HepG2 (cell line): ENCODE results near the gene MRRF. TPM values are rescaled to one million over a fixed set of nuclear protein-coding genes. Genes with fewer than 3 reads are reported as not detected.

Experiments
- ARNT2 ChIP-seq: sonication (generic); formaldehyde crosslinking; IDR thresholded peaks from 2 replicates; pipeline ENCODE4 v1.8.0; 2022; ENCODE audit warnings: mild to moderate bottlenecking, low read depth, missing genetic modification reagents, moderate library complexity
- FOXJ3 ChIP-seq: sonication (generic); formaldehyde crosslinking; IDR thresholded peaks from 2 replicates; pipeline ENCODE4 v1.4.0; 2020; ENCODE audit warnings: missing genetic modification reagents, mild to moderate bottlenecking, borderline replicate concordance
- GABPB1 ChIP-seq: IDR thresholded peaks from 2 replicates; pipeline ENCODE4 v1.6.1; 2016; ENCODE audit warnings: mild to moderate bottlenecking, missing genetic modification reagents, moderate library complexity, missing compliant biosample characterization
- HMG20B ChIP-seq: conservative IDR thresholded peaks from 2 replicates; pipeline ENCODE4 v1.6.1; 2016; ENCODE audit warnings: missing genetic modification reagents, missing compliant biosample characterization
- MAFG ChIP-seq: sonication (generic); formaldehyde crosslinking; IDR thresholded peaks from 2 replicates; pipeline ENCODE4 v1.5.1; 2020; ENCODE audit warnings: mild to moderate bottlenecking, missing genetic modification reagents
- ZMYM4 ChIP-seq: sonication (generic); formaldehyde crosslinking; IDR thresholded peaks from 2 replicates; pipeline ENCODE4 v1.8.1; 2023; ENCODE audit warnings: mild to moderate bottlenecking, missing genetic modification reagents
- ZNF235 ChIP-seq: sonication (generic); formaldehyde crosslinking; IDR thresholded peaks from 2 replicates; pipeline ENCODE4 v1.8.1; 2023; ENCODE audit warnings: mild to moderate bottlenecking, missing genetic modification reagents, borderline replicate concordance
- ZNF335 ChIP-seq: sonication (generic); formaldehyde crosslinking; IDR thresholded peaks from 2 replicates; pipeline ENCODE4 v1.4.0; 2020; ENCODE audit warnings: missing genetic modification reagents
- ZNF501 ChIP-seq: sonication (generic); formaldehyde crosslinking; IDR thresholded peaks from 2 replicates; pipeline ENCODE4 v1.5.1; 2020; ENCODE audit warnings: mild to moderate bottlenecking, moderate library complexity, missing genetic modification reagents
- ZNF563 ChIP-seq: sonication (generic); formaldehyde crosslinking; IDR thresholded peaks from 2 replicates; pipeline ENCODE4 v1.8.0; 2022; ENCODE audit warnings: mild to moderate bottlenecking, moderate library complexity, missing genetic modification reagents
- ZNF674 ChIP-seq: sonication (generic); formaldehyde crosslinking; IDR thresholded peaks from 2 replicates; pipeline ENCODE4 v1.5.0; 2020; ENCODE audit warnings: low read depth, mild to moderate bottlenecking, missing genetic modification reagents
- polyA plus RNA-seq, 8 experiments: library from polyadenylated mRNA; depleted of rRNA in 3 of 8; stranded (reverse) in 7 of 8; unstranded in 1 of 8; fragments of >200 nt; fragmentation: Illumina TruSeq in 4 of 8; extraction: Trizol in 4 of 8; gene quantifications; 2 replicates each; pipeline versions ENCODE4 v1.2.1 to v1.2.3, GENCODE V29; 2011 to 2016; ENCODE audit warnings: low read depth in 4 of 8, missing spikeins in 1 of 8, mixed read lengths in 1 of 8; ENCODE audit not compliant: insufficient read depth in 1 of 8
- total RNA-seq, 5 experiments: library from RNA; depleted of rRNA; stranded (reverse); fragments of >200 nt; fragmentation: Illumina TruSeq; extraction: Trizol; gene quantifications; 2 replicates each; pipeline ENCODE4 v1.2.3, GENCODE V29; 2016; ENCODE audit warnings: low read depth in 1 of 5
- TF ChIP-seq, protein P1 (sequence below): sonication (generic); formaldehyde crosslinking; IDR thresholded peaks from 2 replicates; pipeline ENCODE4 v1.4.0; 2020; ENCODE audit warnings: missing genetic modification reagents, borderline replicate concordance
- TF ChIP-seq, protein P2 (sequence below): sonication (generic); formaldehyde crosslinking; IDR thresholded peaks from 2 replicates; pipeline ENCODE4 v1.9.0; 2021; ENCODE audit warnings: missing genetic modification reagents, borderline replicate concordance
- TF ChIP-seq, protein P3 (sequence below): sonication (generic); formaldehyde crosslinking; IDR thresholded peaks from 2 replicates; pipeline ENCODE4 v1.4.0; 2020; ENCODE audit warnings: missing genetic modification reagents
- TF ChIP-seq, protein P4 (sequence below): sonication (generic); formaldehyde crosslinking; IDR thresholded peaks from 2 replicates; pipeline ENCODE4 v1.4.0; 2020; ENCODE audit warnings: mild to moderate bottlenecking, missing genetic modification reagents
- TF ChIP-seq, protein P5 (sequence below): IDR thresholded peaks from 2 replicates; pipeline ENCODE4 v1.6.1; 2016; ENCODE audit warnings: control low read depth

MRRF gene
- total and polyA plus RNA-seq, 2 of the 13 experiments (the other 11 are each of a cell fraction or from before 2014, with no cell fraction given), result 37.3 to 44.3 TPM

DNA sequence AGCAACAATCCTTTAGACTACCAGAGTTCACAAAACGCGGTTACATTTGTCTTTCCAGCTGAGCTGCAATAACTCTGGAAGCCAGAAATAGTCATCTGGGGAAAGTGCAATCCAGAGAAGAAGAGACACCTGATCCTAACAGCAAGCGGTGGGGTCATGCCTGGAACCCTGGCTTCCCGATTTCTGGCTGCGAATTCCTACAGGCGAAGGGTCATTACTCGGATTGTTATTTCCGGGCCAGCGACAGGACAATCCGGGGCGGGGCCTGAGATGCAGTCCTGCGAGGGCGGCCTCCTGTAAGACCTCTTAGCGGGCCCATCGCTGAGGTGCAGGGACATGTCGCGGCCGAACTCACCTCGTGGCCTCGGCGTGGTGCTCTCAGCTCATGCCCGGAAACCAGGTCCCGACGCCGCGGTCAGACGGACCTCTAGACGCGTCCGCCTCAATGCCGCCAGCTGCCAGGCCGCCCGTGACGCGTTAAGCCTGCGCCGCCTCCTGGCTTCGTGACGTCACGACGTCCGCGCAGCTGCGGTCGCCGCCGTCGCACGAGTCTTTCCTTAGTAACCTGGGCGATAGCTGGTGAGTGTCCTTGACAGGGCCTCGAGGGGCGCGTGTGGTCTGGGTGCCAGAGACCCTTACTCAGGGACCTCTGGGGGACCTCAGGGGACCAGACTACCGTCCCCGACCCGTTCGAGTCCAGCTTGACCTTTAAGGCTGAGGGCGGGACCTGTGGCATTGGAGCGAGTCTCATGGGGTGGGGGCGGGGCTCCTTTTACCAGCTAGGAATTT is at the start of gene MRRF, which contains the start of gene RBM18 (continued):
- TF ChIP-seq, protein P1, sequence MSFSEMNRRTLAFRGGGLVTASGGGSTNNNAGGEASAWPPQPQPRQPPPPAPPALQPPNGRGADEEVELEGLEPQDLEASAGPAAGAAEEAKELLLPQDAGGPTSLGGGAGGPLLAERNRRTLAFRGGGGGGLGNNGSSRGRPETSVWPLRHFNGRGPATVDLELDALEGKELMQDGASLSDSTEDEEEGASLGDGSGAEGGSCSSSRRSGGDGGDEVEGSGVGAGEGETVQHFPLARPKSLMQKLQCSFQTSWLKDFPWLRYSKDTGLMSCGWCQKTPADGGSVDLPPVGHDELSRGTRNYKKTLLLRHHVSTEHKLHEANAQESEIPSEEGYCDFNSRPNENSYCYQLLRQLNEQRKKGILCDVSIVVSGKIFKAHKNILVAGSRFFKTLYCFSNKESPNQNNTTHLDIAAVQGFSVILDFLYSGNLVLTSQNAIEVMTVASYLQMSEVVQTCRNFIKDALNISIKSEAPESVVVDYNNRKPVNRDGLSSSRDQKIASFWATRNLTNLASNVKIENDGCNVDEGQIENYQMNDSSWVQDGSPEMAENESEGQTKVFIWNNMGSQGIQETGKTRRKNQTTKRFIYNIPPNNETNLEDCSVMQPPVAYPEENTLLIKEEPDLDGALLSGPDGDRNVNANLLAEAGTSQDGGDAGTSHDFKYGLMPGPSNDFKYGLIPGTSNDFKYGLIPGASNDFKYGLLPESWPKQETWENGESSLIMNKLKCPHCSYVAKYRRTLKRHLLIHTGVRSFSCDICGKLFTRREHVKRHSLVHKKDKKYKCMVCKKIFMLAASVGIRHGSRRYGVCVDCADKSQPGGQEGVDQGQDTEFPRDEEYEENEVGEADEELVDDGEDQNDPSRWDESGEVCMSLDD (CRISPR knock-in tag), result peak; percentile 70; the same call in 1 of the 2 replicates
- TF ChIP-seq ZMYM4 (peak; percentile 92), ZNF674 (CRISPR knock-in tag) (peak; percentile 96; the same call in 1 of the 2 replicates), FOXJ3 (CRISPR knock-in tag) (0 out of 2 replicates have a peak, but pooled peaks have one; percentile 41), ZNF235 (CRISPR knock-in tag) (peak; percentile 76; the same call in 1 of the 2 replicates), ZNF563 (peak; percentile 99), ZNF335 (CRISPR knock-in tag) (0 out of 2 replicates have a peak, but pooled peaks have one; percentile 44), HMG20B (CRISPR knock-in tag) (peak; percentile 36; the same call in 1 of the 2 replicates), ARNT2 (CRISPR knock-in tag) (peak; percentile 97; the same call in 1 of the 2 replicates), MAFG (CRISPR knock-in tag) (no peak), ZNF501 (peak; percentile 92), GABPB1 (CRISPR knock-in tag) (peak; percentile 95)
- TF ChIP-seq, protein P2, sequence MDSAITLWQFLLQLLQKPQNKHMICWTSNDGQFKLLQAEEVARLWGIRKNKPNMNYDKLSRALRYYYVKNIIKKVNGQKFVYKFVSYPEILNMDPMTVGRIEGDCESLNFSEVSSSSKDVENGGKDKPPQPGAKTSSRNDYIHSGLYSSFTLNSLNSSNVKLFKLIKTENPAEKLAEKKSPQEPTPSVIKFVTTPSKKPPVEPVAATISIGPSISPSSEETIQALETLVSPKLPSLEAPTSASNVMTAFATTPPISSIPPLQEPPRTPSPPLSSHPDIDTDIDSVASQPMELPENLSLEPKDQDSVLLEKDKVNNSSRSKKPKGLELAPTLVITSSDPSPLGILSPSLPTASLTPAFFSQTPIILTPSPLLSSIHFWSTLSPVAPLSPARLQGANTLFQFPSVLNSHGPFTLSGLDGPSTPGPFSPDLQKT (CRISPR knock-in tag), result no peak; the same call in 1 of the 2 replicates
- TF ChIP-seq, protein P3, sequence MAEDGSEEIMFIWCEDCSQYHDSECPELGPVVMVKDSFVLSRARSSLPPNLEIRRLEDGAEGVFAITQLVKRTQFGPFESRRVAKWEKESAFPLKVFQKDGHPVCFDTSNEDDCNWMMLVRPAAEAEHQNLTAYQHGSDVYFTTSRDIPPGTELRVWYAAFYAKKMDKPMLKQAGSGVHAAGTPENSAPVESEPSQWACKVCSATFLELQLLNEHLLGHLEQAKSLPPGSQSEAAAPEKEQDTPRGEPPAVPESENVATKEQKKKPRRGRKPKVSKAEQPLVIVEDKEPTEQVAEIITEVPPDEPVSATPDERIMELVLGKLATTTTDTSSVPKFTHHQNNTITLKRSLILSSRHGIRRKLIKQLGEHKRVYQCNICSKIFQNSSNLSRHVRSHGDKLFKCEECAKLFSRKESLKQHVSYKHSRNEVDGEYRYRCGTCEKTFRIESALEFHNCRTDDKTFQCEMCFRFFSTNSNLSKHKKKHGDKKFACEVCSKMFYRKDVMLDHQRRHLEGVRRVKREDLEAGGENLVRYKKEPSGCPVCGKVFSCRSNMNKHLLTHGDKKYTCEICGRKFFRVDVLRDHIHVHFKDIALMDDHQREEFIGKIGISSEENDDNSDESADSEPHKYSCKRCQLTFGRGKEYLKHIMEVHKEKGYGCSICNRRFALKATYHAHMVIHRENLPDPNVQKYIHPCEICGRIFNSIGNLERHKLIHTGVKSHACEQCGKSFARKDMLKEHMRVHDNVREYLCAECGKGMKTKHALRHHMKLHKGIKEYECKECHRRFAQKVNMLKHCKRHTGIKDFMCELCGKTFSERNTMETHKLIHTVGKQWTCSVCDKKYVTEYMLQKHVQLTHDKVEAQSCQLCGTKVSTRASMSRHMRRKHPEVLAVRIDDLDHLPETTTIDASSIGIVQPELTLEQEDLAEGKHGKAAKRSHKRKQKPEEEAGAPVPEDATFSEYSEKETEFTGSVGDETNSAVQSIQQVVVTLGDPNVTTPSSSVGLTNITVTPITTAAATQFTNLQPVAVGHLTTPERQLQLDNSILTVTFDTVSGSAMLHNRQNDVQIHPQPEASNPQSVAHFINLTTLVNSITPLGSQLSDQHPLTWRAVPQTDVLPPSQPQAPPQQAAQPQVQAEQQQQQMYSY, result no peak
- TF ChIP-seq, protein P4, sequence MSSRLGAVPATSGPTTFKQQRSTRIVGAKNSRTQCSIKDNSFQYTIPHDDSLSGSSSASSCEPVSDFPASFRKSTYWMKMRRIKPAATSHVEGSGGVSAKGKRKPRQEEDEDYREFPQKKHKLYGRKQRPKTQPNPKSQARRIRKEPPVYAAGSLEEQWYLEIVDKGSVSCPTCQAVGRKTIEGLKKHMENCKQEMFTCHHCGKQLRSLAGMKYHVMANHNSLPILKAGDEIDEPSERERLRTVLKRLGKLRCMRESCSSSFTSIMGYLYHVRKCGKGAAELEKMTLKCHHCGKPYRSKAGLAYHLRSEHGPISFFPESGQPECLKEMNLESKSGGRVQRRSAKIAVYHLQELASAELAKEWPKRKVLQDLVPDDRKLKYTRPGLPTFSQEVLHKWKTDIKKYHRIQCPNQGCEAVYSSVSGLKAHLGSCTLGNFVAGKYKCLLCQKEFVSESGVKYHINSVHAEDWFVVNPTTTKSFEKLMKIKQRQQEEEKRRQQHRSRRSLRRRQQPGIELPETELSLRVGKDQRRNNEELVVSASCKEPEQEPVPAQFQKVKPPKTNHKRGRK (CRISPR knock-in tag), result no peak
- TF ChIP-seq, protein P5, sequence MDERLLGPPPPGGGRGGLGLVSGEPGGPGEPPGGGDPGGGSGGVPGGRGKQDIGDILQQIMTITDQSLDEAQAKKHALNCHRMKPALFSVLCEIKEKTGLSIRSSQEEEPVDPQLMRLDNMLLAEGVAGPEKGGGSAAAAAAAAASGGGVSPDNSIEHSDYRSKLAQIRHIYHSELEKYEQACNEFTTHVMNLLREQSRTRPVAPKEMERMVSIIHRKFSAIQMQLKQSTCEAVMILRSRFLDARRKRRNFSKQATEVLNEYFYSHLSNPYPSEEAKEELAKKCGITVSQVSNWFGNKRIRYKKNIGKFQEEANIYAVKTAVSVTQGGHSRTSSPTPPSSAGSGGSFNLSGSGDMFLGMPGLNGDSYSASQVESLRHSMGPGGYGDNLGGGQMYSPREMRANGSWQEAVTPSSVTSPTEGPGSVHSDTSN (CRISPR knock-in tag), result peak; percentile 36; the same call in 1 of the 2 replicates
